GM18909 (cell line): ENCODE measurements around the gene PNMA8A.

Experiments used
- ATAC-seq: cut with Tn5 transposase; IDR thresholded peaks from one replicate; pipeline ENCODE4 v1.9.1; 2021; ENCODE audit warnings: mild to moderate bottlenecking; ENCODE audit not compliant: unreplicated experiment, poor library complexity

PNMA8A gene

GRCh38 chr19:46471811-46472543, 614 bp upstream of the PNMA8A start:
- ATAC-seq, result no peak

GRCh38 chr19:46470376-46470775, 987 bp downstream of the PNMA8A start:
- no peak for ATAC-seq

GRCh38 chr19:46469541-46470185, 1.7 kb downstream of the PNMA8A start:
- no peak for ATAC-seq

GRCh38 chr19:46466536-46467196, 4.7 kb downstream of the PNMA8A start:
- no peak for ATAC-seq

DNA sequence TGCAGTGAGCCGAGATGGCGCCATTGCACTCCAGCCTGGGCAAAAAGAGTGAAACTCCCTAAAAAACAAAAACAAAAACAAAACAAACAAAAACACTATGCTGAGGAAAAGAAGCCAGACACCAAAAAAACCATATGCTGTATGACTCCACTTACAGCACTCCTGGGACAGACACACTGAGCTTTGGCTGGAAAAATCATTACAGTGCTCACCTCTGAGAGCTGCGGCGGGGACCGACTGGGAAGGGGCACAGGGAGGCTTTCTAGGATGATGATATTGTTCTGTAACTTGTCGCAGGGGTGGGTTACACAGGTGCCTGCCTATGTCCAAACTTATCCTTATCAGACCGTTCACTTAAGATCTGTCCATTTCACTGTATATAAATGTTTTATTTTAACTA, 7.8 kb downstream of the PNMA8A start:
- no peak for ATAC-seq

GRCh38 chr19:46461537-46461936, 9.8 kb downstream of the PNMA8A start:
- ATAC-seq, result no peak

DNA sequence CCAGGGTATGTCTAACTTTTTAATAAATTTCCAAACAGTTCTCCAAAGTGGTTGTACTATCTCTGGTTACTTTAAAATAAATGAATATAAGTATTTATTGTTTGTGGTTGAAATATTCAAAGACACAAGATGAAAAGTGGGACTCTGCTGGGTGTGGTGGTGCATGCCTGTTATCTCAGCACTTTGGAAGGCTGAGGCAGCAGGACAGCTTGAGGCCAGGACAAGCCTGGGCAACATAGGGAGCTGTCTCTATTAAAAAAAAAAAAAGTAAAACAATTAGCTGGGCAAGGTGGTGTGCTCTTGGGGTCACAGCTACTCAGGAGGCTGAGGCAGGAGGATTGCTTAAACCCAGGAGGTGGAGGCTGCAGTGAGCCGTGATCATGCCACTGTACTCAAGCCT, 10.4 kb downstream of the PNMA8A start:
- no peak for ATAC-seq

DNA sequence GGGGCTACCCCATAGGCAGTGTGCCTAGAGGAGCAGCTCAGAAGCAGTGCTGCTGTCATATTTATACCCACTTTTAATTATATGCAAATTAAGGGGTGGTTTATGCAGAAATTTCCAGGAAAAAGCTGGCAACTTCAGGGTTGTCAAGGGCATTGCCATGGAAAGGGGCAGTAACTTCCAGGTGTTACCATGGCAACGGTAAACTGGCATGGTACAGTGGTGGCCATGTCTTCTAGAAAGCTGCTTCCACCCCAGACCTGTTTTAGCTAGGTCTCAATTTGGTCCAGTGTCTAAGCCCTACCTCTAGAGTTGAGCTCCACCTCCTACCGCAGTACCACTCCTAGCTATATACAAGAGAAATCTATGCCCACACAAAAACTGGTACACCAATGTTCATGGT, 11.3 kb downstream of the PNMA8A start:
- no peak for ATAC-seq

DNA sequence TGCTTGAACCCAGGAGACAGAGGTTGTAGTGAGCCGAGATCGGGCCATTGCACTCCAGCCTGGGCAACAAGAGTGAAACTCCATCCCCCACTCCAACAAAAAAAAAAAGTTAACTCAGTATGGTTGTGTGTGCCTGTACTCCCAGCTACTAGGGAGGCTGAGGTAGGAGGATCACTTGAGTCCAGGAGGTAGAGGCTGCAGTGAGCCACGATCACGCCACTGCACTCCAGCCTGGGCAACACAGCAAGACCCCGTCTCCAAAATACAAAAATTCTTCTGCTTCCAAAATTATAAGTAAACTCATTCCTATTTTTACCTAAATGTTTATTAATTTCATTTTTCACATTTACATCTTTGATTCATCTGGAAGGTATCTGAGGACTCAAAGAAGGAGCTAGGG, 14.4 kb downstream of the PNMA8A start:
- no peak for ATAC-seq

GRCh38 chr19:46454244-46454643, 17.1 kb downstream of the PNMA8A start:
- no peak for ATAC-seq

DNA sequence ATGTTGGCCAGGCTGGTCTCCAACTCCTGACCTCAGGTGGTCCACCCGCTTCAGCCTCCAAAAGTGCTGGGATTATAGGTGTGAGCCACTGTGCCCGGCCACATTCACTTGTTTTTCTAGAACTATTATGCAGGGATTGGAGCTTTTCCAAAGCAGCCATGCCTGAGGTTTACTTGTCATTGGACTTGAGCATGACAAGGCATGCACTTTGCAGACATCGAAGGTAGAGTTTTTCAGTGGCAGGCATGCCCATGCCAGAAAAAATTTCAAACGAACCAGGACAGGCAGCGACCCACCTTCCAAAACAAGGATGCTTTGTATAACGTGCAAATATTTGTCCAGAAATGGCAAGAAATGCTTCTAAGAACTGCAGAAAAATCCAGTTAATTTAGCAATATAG, 17.7 kb downstream of the PNMA8A start:
- ATAC-seq, result no peak

DNA sequence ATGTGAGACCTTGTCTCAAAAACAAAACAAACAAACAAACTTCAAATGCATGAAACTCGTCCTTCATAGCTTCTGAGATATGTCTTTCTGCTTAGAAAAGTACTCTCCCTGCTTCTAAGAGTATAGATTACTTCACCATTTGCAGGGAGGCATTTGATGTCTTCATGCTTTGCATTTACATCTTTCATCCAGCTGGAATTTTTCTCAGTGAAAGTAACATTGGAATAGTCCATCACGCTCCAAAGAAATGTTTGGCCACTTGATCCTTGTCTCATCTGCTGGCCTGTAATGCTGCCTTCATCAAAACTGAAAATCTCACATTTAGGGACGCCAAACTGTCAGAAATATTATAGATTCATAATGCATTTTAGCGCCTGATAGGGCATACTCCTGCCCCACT, 19.2 kb downstream of the PNMA8A start:
- no peak for ATAC-seq

DNA sequence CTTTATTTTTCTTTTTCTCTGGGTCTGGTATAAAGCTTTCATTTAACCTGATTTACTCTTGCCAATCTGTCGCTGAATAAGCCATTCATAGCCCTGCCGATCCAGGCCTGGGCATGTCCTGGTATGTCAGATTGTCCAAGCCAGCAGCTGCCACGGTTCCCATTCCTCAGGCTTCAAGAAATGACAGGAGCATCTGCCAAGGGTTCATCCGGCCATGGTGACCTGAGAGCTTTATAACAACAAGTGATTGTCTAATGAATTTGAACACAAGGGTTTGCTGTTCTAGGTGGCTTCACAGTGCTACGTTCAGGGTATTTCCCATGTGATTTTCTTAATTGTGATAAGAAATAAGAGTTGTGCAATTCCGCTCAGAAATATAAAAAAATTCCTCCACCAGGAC, 20.0 kb downstream of the PNMA8A start:
- no peak for ATAC-seq

DNA sequence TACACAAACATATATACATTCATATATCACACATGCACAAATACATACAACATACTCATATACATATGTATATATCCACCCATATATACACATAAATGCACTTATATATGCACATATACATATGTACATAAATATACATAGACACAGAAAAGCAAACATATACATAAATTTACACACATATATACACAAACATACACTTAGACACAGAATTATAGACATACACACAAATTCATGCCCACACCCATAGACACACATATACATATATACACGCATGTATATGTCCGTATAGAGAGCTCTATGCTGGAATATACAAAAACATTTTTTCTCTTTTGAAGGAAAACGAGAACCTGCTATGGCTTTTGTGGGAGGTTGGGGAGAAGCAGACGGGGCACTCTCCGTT, 20.6 kb downstream of the PNMA8A start:
- no peak for ATAC-seq

GRCh38 chr19:46449228-46449627, 22.1 kb downstream of the PNMA8A start:
- ATAC-seq, result no peak

DNA sequence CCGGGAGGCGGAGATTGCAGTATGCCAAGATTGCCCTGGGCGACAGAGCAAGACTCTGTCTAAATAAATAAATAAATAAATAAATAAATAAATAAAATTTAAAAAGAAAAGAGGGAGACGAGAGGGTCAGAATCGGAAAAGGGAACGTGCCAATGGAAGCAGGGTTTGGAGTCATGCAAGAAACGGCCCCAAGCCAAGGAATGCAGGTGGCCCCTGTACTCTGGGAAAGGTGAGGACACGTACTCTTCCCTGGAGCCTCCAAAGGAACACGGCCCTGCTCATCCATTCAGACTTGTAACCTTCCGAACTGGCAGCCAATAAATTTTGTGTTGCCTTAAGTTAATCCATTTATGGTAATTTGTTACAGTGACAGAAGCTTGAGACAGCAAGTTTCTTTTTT, 22.8 kb downstream of the PNMA8A start:
- no peak for ATAC-seq

DNA sequence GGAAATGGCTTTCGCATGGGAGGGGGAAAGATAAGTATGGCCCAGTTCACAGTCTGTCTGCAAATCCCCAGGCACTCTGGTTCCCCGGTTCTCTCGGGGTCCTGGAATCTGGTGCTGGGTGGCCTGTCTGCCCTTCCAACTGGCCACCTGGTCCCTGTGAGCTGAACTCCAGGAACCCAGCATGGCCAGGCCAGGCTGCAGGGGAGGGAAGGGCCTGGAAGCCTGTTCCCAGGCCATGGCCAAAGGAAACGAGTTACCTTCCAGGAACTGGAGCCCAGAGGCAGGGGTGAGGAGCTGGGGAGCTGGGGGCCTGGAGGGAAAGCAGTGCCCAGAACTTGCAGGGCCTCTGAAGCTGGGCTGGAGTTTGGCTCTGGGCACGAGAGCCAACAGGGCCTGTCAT, 23.5 kb downstream of the PNMA8A start:
- ATAC-seq, result no peak

DNA sequence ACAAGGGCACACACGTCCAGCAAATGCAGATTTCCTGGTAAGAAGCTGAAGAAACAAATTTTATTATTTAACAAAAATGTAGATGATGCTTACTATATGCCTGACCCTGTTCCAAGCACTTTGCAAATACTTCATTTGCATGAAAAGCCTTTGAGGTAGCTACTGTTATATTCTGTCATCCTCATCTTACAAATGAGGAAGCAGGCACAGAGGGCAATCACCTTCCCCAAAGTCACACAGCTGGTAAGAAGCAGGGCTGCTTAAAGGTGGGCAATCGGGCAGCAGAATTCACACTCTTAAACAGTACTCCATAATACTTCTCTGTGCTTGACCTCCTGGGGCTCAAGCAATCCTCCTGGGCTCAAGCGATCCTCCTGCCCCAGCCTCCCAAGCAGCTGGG, 24.4 kb downstream of the PNMA8A start:
- ATAC-seq, result no peak

GRCh38 chr19:46446021-46446420, 25.3 kb downstream of the PNMA8A start:
- ATAC-seq, result no peak

GRCh38 chr19:46442808-46443450, 28.4 kb downstream of the PNMA8A start:
- ATAC-seq, result no peak

- no peak for ATAC-seq
Observed at GRCh38 chr19:46441866-46442265, 29.5 kb downstream of the PNMA8A start.
